Stimulated activated CD8-positive, alpha-beta memory T cell treated with anti-CD3 and anti-CD28 coated beads, Interleukin-15, amount 100 ng/mL, for 1 hour (primary cell): ENCODE results near the gene FRMD4A.

Experiments
- DNase-seq: peaks from one replicate; pipeline ENCODE4 v3.0.0-alpha.2; 2020; ENCODE audit warnings: low read depth

The FRMD4A gene

DNA sequence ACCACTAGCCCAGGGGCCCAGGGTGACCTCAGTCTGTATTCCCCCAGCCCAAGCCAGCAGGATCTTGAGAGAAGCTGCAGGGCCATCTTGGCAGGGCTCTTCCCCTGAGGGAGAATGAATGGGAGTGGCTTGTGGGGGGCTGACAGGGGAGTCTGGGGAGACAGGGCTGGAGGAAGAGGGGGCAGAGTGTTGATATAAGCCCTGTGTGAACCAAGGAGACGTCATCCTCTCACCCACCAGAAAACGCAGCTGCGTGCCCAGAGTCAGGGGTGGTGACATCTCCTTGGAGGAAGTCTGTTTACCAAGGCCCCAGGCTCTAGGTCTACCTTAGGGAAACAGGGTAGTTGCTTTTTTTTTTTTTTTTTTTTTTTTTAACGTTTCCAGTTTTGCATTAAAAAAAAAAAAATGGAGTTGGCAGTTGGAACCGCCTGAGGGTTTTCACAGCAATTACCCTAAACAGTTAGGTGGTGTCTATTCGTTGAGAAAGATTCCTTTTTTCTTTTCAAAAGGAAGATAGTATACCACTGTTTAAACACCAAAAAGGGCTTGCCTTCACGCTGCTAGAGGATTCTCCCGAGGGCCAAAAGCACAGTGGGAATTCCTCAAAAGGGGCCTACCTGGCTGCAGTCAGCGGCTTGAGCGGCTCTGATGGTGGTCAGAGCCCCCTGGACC is 630.1 kb downstream of the FRMD4A start:
- DNase-seq, result no peak

DNA sequence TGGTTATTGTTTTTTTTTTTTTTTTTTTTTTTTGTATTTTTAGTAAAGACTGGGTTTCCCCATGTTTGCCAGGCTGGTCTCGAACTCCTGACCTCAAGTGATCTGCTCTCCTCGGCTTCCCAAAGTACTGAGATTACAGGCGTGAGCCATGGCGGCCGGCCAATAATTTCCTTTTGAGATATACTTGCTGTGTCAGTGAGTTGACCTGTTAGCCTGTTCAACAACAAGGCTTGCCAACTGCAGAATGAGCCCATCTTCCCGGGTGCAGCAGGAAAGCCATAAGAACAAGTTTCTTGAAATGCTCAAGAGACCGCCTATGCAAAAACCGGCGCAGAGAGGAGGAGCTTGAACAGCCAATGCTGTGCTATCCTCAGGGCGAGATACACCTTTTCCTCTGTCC is 631.5 kb downstream of the FRMD4A start:
- no peak for DNase-seq

DNA sequence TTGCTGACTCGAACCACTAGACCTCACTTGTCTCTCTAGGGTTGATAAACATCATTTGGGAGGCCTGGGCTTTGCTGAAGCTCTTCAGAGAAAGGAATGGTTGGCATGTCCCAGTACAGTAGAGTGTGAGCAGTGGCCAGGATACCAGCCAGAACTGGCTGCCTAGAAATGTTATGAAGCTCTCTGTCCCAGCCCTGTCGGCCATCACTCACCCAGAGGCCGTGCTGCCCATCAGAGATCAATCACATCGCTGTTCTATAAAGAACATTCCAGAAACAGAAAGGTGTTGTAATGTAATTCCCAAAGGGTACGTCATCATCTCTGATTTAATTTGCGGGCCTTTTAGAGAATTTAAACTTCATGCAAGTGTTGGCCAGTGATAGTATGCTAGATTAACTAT is 632.5 kb downstream of the FRMD4A start:
- no peak for DNase-seq

DNA sequence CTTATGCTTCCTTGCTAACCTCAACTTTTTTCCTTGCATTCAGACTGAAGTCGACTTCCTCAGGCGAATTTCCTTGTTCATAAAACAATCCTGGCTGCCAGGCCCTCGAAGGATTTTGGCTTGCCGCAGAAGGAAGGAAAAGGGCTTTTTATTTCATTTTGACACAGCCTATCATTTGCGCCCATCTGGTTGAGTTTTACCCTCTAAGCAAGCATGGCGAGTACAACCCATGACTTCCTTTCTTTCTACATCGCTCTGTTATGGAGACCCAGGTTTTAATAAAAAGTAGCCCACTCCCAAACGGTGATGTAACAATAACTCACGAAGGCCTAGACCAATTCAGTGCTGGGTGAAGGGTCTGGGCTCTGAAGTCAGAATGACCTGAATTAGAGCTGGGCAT is 634.7 kb downstream of the FRMD4A start:
- DNase-seq, result no peak

DNA sequence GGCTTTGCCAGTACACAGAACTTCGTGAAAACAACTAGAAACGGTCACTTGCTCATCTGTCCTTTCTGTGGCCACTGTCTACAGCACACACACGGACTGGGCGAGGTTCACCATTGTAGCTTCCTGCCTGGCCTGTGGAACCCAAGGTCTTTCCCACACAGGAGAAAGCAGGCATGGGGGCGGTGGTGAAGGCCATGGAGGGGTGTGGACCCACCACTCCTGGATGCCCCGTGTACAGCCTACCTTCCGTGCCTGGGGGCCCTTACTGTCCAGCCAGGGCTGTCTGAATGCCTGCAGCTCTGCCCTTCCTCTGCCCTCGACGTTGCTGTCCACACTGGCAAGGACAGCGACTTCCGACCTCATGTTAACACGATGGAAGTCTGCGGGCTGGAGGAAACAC is 635.1 kb downstream of the FRMD4A start:
- DNase-seq, result no peak

DNA sequence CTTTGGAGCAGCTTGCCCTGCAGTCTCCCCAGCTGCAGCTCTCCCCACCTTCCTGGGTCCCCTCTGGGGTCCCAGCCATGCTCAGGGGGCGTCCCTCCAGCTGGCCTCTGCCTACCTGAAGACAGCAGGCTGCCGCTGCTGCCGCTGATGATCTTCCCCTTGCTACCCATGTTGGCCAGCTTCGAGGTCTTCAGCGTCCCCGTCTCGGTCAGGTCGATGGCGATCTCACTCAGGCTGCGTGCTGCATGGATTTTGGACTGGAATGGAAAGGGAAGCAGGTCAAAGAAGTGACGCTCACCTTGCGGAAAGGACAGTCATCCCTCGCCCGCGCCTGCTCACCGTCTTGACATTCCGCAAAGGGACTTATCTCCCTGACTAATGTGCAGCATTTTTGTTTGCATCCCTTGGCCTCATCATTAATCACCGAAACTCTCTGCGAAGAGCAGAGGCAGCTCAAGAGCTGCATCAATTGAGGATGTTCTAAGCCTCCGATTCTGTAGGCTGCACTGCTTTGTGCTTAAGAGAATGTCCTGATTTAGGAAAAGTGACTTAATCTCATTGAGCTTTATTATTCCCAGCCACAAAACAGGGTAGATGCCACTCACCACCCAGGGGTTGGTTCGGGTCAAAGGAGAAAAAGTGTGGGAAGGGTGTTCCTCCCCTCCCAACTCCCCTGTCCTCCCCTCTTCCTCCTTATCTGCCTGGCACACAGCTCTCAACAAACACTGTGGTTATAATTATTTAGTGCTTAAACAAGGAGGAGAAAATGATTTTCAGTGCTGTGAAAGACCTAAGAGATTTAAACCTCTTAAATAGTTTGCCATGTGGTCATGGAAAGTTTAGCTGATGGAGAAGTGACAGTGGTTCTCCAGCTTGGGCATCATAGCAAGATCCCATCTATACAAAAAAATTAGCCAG is 636.7 kb downstream of the FRMD4A start:
- no peak for DNase-seq

DNA sequence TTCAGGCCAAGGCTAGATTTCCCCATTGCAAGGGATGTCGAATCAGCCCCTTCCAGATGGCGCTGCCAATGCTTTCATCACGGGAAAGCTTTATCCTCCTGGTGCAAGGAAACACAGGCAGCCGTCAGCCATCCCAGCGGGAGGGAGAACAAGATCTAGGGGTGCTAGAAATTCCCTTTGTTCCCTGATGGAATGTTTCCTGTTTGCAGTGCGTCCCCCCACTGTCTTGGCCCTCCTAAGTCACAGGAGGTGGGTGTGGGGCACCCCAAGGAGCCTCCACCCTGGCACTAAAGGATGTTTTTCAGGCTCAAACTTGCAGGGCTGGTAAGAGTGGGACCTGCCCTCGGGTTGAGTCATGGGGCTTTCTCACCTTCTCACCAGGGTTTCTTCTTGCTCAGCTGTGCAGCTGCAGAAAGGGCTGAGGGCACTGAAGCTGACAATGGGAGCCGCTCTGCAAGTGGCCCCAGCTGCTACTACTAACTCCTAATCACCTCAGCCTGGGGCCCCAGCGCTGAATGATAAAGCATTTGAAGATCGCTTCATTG is 640.4 kb downstream of the FRMD4A start:
- no peak for DNase-seq

DNA sequence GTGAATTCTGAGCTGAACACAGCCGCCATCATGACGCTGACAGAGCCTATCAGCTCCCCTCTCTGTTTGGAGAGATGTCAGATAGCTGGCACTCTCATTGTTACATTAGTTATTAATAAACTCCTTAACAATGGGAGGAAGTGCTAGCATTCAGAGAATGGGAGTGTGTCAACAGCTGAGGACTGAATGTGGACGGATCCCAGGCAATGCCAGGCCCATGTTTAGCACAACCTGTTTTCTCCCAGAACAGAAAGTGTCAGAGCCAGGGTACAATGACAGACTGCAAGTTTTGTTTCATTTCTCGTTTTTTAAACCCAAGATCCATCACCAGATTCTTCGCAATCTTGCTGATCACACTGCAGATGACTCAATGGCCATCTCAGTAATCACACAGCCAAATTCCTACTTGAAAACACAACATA is 644.4 kb downstream of the FRMD4A start:
- DNase-seq, result no peak

DNA sequence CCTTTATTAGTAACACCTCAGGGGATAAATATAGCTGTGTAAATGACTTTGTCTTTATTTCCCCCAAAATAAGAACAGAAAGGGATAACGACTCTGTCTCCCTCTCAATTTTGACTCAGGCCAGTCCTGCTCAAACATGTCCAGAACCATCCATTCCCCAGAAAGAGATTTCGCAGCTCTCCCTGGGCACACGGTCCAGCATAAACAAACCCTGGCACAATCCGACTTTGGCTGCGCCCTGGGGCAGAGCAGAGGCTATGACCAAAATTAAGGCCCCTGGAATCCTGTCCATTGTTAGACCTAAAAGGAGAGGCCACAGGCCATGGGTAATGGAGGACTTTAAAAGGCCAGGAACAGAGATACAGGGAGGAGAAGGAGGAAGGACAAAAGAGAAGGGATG is 644.8 kb downstream of the FRMD4A start:
- DNase-seq, result no peak

DNA sequence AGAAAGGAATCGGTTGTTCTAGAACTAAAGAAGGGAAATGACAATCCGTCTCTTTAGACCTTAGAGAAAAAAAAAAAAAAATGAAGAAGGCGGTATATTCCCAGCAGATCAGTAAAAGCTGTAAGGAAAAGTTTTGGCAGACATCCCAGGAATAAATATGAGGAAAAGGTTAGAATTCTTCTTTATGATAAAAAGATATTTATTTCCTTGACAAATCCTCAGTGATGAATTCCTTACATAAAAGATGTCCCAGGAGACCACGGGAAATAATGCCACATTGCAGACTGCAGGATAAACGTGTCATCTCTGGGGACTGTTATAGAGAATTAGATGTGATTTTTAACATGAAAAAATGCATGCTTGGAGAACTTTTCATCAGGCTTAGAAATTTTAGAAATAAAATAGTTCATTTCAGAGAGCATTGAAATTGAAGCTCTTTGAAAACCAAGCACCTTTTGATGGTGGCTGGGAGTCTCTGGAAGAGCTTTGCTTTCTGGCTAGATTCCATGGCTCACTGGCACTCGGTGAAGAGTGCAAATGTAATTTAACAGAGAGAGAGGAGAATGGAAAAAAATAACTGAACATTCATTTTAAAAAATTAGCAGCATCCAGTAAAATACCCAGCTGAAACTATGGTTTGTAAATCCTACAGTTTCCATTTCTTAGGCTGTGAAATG is 645.8 kb downstream of the FRMD4A start:
- DNase-seq, result no peak

DNA sequence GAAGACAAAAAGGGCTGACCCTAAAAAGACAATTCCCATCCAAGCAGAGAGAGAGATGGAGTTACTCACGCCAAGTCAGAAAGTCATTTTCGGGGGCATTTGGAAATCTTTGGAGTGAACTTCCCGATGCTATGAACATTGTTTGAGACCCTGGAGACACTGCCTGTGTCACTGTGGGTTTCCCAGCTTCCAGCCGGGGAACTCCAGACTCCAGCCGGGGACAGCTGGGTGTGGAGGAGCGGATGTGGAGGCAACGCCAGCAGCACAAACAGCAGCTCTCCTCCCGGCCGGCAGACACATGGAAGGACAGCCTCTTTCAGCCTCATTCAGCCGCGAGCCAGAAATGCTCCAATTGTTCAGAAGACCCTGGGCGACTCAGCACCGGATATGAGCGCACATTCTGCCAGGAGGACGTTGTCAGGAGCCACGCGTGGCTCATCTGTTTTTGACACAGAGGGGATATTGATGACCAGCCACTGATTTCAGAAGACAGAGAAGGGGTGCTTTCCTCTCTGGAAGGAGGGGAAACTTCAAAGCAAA is 646.4 kb downstream of the FRMD4A start:
- DNase-seq, result no peak

DNA sequence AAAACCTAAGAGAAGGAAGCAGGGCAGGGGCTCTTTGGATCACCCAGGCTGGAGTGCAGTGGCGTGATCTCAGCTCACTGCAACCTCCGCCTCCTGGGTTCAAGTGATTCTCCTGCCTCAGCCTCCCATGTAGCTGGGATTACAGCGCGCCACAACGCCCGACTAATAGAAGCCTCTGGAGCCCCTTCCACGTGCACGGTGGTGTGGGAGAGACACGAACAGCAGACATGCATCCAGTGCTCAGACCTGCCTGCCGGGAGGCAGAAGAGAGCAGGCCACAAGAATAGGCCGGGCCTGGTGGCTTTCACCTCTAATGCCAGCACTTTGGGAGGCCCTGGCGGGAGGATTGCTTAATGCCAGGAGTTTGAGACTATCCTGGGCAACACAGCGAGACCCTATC is 647.7 kb downstream of the FRMD4A start:
- no peak for DNase-seq

DNA sequence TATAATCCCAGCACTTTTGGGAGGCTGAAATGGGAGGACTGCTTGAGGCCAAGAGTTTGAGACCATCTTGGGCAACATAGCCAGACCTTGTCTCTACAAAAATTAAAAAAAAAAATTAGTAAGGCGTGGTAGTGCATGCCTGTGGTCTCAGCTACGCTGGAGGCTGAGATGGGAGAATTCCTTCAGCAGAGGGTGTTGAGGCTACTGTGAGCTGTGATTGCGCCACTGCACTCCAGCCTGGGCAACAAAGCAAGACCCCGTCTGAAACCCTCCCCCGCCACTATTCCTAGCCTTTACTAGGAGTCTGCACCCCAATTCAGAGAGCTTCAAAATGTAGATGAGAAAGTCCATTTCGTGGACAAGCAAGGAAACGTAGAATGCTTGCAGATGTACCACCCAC is 648.8 kb downstream of the FRMD4A start:
- no peak for DNase-seq

DNA sequence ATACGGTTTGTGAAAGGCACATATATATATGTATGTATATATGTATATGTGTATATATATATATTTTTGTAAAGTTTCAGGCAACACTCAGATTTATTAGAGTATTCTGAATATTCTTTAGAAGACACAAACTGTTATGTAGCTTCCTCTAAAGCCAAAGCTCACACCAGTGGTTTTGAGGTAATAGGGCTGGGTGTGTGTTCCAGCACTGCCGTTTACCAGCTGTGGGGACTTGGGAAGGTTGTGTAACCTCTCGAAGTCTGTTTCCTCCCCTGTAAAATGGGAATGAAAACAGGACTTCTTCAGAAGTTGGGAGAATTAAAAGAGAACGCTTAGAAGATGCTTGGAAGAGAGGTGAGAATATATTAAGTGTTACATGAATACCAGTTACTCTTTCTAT is 649.2 kb downstream of the FRMD4A start:
- DNase-seq, result no peak

DNA sequence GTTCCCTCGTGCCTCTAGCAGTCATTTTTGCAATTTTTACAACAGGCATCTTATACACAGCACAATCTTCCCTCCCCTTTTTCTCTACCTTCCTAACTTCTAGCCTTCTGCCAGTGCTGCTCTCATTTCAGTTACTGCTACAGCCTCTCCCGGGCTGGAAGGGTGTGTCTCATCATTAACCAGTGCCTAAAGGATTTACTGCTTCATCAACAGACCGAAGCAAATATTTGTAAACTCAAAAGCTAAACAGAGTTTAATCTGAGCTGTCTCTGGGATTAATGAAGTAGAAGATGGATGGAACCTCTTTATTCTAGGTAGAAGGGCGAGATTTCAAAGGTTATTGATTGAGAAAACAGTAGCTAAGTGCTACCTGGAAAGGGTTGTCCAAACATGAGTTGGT is 649.6 kb downstream of the FRMD4A start:
- DNase-seq, result no peak

DNA sequence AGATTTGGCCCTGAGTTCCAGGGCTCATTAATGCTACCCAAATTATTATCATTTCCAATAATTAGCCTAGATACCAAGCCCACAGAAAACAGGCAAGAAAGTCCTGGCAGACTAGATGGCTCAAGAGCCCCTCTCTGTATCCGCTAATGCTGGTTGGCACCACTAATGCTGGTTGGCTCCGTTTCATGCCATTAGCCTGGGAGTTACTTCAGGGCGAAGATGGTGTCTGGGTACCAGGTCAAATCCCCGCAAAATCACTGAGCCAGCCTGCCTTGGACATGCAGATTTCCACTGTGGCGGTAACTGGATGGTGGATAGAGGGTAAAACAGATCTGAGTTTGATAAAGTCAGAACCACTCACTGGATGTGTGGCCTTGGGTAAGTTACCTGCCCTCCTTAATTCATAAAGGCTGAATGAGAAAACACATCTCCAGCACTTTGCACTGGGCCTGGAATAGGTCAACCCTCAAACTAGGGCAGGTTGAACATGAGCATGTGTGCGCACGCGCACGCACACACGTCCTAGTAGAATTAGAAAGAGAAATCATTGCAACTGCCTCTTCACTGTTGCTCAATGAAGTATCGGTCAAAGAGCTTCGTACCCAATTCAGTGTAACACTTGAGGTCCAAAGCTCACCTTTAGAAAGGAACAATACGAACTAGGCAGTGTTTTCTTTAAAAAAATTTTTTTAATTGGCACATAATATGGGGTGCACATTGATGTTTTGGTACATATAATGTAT is 652.5 kb downstream of the FRMD4A start:
- no peak for DNase-seq

DNA sequence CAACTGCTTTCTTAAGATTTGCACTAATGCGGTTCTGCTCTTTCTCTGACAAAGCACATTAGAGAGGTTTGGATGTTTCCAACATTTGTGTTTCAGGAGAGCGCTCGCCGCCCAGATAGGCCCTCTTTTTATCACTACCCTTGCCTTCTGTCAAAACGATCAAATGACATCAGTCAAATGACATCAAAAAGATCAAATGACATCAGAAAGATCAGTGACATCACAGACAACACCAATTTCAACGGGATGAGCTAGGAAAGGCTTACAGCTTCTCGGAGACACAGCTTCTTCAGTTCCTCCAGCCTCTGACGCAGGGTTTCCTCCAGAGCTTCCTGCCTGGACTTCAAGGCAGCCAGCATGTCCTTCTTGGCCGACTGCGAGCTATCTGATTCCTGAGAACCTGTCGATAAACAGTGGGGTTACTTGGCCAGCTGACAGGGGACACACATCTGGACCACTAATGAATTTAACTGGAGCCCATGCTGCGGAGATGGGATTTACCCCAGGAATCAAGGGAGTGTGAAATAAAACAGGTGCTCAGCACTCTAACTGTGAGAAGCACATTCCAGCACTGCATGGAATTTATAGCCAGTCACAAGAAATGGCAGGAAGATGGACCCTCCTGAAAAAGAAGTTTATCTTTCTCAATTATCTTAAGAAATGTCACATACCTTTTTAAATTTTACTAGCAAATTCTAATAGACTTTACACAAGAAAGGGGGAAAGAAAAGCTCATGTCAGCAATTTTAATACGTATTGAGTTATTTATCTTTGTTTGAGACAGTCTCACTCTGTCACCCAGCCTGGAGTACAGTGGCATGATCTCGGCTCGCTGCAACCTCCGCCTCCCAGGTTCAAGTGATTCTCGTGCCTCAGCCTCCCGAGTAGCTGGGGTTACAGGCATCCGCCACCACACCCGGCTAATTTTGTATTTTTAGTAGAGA is 655.8 kb downstream of the FRMD4A start:
- DNase-seq, result no peak

DNA sequence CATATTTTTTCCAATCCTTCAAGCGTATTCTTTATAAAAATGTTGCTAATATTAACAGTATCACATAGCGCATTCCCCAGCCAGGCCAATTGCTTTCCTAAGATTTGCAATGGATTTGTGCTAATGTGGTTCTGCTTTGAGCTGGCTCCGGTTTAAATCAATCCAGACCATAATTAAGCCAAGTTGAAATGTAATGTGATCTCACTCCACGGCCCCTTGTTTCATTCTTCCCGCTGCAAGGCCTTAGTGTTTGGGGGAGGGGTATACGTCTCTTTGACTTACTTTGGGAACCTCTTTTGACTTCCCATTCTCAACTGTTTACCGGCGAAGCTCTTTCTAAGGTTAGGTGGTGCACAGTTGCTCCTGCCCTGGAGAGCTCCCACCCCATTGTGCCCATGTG is 657.6 kb downstream of the FRMD4A start:
- DNase-seq, result no peak

DNA sequence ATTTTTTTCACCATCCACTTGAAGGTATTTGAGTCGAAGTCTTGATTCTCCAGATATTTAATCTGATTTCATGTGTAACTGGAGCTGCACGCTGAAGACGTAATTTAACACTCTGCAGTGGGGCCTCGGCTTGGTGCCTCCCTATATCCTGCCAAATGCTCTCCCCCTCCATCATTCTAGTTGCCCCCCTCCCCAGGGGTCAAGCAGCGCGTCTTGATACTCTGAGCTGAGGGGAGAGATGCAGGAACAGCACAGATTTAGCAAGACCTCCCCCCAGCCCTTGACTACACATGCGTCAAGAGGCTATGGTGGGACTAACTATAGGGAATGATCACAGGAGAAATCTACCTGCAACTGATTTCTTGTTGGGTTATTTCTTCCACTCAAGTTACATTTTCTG is 658.2 kb downstream of the FRMD4A start:
- DNase-seq, result no peak

DNA sequence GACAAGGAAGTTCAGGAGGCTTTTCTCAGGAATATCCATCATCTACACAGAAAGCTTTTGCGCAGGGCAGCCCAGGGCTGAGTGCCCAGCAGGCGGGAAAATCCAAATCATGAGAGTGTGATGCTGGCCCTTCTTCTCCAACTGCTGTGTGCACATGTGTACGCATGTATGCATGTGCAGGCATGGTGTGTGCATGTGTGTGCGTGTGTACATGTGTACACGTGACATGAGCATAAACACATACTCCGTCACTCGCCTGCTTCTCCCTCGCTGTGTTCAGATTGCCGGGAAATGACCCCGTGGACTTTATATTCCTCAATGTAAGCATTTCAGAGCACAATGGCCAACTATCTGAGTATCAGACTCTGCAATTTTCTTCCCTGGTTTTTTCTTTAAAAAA is 658.8 kb downstream of the FRMD4A start:
- no peak for DNase-seq

DNA sequence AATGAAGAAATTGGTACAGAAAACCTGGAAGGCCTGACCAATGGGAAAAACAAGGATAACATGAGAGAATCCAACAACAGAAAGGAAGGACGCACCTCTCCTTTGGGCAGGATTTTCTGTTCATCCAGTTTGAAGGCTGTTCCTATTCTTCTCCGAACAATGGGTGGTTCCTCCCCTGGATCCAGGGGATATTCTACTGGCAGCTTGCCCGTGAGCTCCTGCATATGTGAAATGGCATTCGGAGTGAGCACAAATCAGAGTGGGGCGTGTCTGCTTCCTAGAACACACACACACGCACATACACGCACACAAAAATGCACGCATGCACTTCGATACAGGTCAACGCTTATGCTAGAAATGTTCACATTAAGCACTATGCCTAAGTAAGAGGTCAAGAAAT is 660.4 kb downstream of the FRMD4A start:
- DNase-seq, result no peak
